ENCODE data around the gene RSPH1.

The RSPH1 gene

DNA sequence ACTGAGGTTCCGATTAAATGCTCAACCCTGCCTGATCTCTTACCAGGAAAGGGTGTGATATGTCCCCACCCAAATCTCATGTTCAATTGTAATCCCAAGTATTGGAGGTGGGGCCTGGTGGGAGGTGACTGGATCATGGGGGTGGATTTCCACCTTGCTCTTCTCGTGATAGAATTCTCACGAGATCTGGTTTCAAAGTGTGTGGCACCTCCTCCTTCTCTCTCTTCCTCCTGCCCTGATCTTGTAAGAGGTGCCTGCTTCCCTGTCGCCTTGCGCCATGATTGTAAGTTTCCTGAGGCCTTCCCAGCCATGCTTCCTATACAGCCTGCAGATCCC lies 34.9 kb downstream of the RSPH1 start:
- Histone ChIP-seq H3K4me1 (ENCODE audit: control insufficient read depth, low read length) (peaks cover 81% of the 10 kb centered on the region), H4K20me1 (ENCODE audit: control insufficient read depth, insufficient read depth, low read depth, low read length) (no peaks in the 10 kb centered on the region), H3K4me3 (ENCODE audit: low read length) (peak overlapping the region; percentile 64), H3K27ac (ENCODE audit: low read depth, low read length) (peak overlapping the region; percentile 95), H3K27me3 (ENCODE audit: control insufficient read depth, low read length) (no peaks in the 10 kb centered on the region), H3K9me3 (ENCODE audit: control insufficient read depth, insufficient read depth, low read length) (no peaks in the 10 kb centered on the region), H3K79me2 (ENCODE audit: control insufficient read depth, low read length) (0 out of 2 replicates have a peak, but pooled peaks cover 3% of the 10 kb centered on the region), H3K9me2 (replicated peaks; ENCODE audit: control insufficient read depth, low read length) (no peaks in the 10 kb centered on the region), H3K4me2 (ENCODE audit: low read length) (peak overlapping the region; percentile 79), H3K36me3 (ENCODE audit: control insufficient read depth, low read length) (no peaks in the 10 kb centered on the region), H3F3A (ENCODE audit: control insufficient read depth, insufficient read depth) (peaks cover 27% of the 10 kb centered on the region)
- no peak for TF ChIP-seq EZH2phosphoT487 (IDR thresholded peaks at IDR 0.05; ENCODE audit: borderline replicate concordance, low read length)
- TF ChIP-seq CTCF (IDR thresholded peaks at IDR 0.05; ENCODE audit: low read depth, low read length, poor library complexity, severe bottlenecking), result no peak

DNA sequence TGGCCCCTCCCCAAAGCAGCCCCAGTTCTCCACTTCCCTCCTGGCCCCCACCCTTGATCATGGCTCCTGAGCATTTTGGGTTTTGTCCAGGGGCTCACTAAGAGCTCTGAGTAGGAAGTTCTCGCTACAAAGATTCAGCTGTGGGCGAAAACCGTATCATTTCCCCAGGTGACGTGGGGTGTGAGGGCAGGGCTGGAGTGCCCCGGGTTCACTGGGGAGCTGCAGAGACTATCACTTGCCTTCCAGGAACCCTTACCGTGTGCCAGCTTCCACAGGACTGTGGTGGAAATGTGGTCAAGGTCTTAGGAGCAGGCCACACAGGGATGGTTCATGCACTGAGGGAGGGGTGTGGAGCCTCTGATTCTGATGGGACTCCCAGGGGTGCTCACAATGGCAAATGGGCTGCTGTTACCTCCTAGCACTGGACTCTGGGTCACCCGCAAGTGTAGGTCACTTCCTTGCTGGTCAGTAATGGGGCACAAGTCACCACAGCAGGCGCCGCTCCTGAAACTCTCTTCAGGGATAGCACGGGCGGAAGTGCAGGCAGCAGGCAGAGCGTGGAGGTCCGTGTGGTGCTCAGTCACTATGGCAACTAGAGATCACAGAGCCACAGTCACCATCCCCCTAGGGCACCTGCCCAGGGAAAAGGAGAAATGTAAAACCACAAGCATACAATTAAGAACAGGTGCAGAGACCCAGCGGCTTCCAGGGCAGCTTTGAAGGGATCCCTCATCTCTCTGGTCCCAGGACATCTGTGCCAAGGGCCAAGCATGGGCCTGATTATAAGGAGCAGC lies 35.4 kb downstream of the RSPH1 start:
- H4K20me1 ChIP-seq (ENCODE audit: control insufficient read depth, insufficient read depth, low read depth, low read length), result no peaks in the 10 kb centered on the region
- H3K79me2 ChIP-seq (ENCODE audit: control insufficient read depth, low read length), result 0 out of 2 replicates have a peak, but pooled peaks cover 3% of the 10 kb centered on the region
- peaks cover 77% of the 10 kb centered on the region for H3K4me1 ChIP-seq (ENCODE audit: control insufficient read depth, low read length)
- H3K36me3 ChIP-seq (ENCODE audit: control insufficient read depth, low read length), result no peaks in the 10 kb centered on the region
- H3K27ac ChIP-seq (ENCODE audit: low read depth, low read length), result peak overlapping the region; percentile 95
- no peaks in the 10 kb centered on the region for H3K9me2 ChIP-seq (replicated peaks; ENCODE audit: control insufficient read depth, low read length)
- peak overlapping the region; percentile 79 for H3K4me2 ChIP-seq (ENCODE audit: low read length)
- peaks cover 27% of the 10 kb centered on the region for H3F3A ChIP-seq (ENCODE audit: control insufficient read depth, insufficient read depth)
- peak overlapping the region; percentile 64 for H3K4me3 ChIP-seq (ENCODE audit: low read length)
- H3K9me3 ChIP-seq (ENCODE audit: control insufficient read depth, insufficient read depth, low read length), result no peaks in the 10 kb centered on the region
- H3K27me3 ChIP-seq (ENCODE audit: control insufficient read depth, low read length), result no peaks in the 10 kb centered on the region
- TF ChIP-seq EZH2phosphoT487 (IDR thresholded peaks at IDR 0.05; ENCODE audit: borderline replicate concordance, low read length) (no peak), CTCF (IDR thresholded peaks at IDR 0.05; ENCODE audit: low read depth, low read length, poor library complexity, severe bottlenecking) (no peak)

- Histone ChIP-seq H3K9me2 (replicated peaks; ENCODE audit: control insufficient read depth, low read length) (no peaks in the 10 kb centered on the region), H3K27me3 (ENCODE audit: control insufficient read depth, low read length) (no peaks in the 10 kb centered on the region), H3K4me2 (ENCODE audit: low read length) (peak overlapping the region; percentile 79), H3K79me2 (ENCODE audit: control insufficient read depth, low read length) (0 out of 2 replicates have a peak, but pooled peaks cover 3% of the 10 kb centered on the region), H3K4me3 (ENCODE audit: low read length) (peak overlapping the region; percentile 64), H4K20me1 (ENCODE audit: control insufficient read depth, insufficient read depth, low read depth, low read length) (no peaks in the 10 kb centered on the region), H3K36me3 (ENCODE audit: control insufficient read depth, low read length) (no peaks in the 10 kb centered on the region), H3K27ac (ENCODE audit: low read depth, low read length) (peak overlapping the region; percentile 95), H3F3A (ENCODE audit: control insufficient read depth, insufficient read depth) (peaks cover 27% of the 10 kb centered on the region), H3K9me3 (ENCODE audit: control insufficient read depth, insufficient read depth, low read length) (no peaks in the 10 kb centered on the region), H3K4me1 (ENCODE audit: control insufficient read depth, low read length) (peaks cover 68% of the 10 kb centered on the region)
- TF ChIP-seq EZH2phosphoT487 (IDR thresholded peaks at IDR 0.05; ENCODE audit: borderline replicate concordance, low read length) (no peak), CTCF (IDR thresholded peaks at IDR 0.05; ENCODE audit: low read depth, low read length, poor library complexity, severe bottlenecking) (no peak)
Measured at GRCh38 chr21:42459546-42460215, 36.3 kb downstream of the RSPH1 start.
